Stimulated activated CD4-positive, alpha-beta T cell treated with anti-CD3 and anti-CD28 coated beads, TNF-alpha, amount 100 ng/mL, for 1 hour (primary cell): Measurements from ENCODE around the gene SORCS1.

Source experiments
- DNase-seq, 3 donors: peaks; one replicate each; pipeline ENCODE4 v3.0.0-alpha.2; 2020; ENCODE audit warnings: low read depth in 3 of 3, low spot score in 1 of 3

SORCS1 gene

DNA sequence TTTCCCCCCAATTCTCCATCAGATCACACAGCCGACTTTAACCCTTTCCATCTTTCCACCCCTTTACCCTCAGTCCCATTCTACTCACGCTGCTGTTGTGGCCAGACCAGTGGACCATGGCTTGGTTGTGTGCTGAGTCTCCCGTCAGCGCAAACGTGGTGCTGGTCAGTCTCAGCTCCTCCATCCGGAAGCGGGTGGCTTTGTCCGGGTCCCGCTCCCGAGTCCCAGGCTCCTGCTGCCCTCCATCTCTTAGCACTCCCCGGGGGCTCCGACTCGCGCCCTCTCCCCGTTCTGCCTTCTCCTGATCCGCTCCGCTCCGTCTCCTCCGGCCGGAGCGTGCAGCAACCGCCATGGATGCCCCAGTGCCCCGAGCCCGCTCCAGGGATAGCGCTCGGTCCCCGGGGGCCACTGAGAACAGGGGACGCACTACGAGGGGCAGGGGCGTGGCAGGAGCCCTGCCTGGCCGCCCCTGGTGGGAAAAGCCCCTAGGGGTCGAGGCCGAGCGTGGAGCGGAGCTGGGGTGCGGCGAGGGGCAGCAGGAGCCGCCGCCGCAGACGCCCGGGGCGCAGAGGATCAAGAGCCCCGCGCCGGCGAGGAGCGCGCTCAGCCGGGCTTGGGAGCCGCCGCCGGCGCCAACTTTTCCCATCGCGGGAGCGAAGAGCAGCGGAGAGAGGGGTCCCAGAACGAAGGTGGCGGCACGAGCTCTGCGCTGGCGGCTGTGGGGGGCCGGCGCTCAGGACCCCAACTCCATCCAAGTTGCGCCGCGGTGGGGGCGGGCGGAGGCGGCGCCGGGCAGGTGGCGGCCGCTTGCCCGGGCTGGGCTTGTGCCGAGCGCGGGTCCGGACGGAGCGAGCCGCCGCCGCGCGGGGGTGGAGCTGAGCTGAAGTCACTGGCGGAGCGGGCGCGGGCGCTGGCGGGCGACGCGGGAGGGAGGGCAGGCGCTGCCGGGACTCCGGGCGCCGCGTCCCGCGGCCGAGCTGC, at the start of gene SORCS1:
Gene SORCS1, minus strand, starts transcription at position 826 of the 981 bp plus-strand sequence.
- no peak for DNase-seq

DNA sequence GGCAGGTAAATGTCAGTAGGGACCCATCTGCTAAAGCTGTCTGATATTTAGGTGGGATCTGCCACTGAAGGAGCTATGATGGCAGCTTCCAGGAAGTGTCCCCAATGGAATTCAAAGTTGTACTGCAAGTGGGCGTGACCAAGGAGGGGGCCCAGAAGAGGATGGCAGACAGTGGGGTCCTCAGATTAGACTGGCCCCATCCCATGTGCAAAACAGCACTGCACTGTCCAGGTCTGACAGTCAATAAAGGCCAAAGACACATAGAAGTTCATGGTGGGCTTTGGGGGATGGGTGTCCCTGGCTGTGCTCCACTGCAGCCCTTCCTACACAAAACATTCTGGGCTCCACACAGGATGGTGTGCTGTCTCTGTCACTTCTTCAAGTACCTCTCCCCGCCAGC, 49.8 kb upstream of the SORCS1 start:
- DNase-seq: no peak

DNA sequence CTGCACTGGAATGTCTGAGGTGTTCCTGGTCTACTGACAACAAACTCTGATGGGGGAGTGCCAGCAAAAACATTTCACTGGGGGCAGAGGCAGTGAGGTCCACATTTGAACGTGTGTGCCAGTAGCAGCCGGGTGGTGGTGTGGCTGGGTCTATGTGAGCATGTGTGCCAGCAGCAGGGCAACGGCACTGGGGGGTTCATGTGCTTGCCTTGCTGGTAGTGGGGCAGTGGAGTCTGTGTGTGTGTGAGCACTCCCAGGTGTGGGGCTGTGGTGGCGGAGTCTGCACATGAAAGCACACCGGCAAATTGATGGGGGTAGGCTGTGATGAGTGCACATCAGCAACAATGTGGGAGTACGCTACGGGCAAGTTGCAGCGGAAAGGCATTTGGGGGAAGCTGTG, 49.4 kb upstream of the SORCS1 start:
- no peak for DNase-seq

DNA sequence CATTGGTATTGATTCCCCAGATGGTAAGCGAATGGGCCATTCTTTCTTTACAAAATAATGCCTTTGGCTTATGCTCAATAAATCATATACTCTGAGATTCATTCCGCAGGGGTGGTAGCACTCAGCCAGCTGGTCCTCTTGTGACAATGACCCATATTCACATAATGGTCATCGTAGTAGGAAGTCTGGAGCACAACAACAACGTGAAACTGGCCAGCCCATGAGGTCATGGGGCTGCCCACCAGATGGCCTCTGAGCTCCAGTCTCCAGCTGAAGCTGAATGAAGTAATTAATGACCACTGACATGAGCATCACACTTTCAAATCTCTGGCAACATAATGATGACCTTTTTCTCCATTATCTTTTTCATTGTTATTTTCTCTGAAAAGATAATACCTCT, 42.3 kb upstream of the SORCS1 start:
- no peak for DNase-seq

DNA sequence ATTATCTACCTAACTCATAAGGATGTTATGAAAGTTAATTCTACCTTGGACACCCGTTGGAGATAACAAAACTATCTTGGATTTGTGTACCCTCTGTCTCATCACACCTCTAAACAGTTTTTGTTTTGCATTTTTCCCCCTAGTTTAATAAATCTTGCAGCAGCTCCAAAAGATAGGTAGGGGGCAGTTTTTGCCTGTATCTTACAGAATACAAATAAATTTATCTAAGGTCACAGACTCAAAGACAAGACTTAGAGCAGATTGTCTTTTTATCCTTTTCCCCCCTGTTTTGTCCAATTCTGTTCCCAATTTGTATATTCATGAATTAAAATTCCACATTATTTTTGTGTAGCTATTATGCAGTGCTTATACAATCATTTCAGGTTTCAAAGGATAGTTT, 5.0 kb upstream of the SORCS1 start:
- DNase-seq: no peak

DNA sequence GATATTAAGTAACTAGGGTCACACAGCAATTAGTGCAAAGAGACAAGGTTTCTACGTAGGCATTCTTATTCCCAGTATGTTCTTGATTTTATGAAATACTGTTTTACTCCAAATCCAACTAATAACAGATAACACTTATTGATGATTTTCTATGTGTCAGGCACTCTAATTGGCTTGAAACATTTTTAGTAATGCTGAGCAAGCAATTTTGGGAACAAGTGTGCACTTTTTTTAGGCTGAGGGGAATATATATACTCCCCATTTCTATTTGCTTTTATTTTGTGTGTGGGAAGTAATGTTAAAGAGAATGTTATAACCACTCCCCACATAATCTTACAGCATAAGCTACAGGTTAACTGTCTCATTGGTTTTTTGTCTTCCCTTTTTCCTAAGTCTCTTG, 4.2 kb upstream of the SORCS1 start:
- no peak for DNase-seq

DNA sequence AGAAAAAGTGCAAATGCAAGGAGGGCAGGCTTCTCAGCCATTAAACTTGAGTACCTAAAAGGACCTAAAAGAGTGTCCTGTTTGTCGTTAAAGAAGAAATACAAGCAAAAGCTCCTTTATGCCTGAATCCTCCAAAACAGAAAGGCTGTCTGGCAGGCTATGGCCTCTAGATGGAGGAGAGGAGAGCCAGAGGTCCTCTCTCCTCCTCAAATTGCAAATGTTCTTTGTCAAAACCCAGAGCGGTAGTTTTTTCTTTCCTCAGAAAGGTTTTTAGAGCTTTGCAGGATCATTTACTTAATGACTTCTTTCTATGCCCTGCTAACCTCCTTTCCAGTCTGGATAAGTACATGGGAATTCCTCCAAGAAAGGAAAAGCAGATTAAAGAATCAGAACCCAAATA, 1.9 kb upstream of the SORCS1 start:
- no peak for DNase-seq

DNA sequence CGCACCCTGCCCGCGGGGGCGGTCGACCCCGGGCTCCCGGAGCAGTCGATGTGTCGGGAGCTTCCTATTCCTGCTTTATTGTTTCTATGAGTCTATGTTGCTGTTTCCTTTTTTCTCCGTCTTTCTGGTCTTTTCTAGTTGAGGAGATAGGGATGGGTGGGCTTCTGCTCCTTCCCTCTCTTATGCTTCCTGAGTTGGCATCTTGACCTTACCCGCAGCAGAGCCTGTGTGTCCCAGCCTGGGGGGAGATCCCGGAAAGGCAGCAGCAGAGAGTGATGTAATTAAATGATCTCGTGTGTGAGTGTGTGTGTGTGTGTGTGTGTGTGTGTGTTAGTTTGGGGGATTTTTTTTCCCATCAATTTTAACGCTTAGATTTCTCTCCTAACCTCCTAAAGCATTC, 486 bp upstream of the SORCS1 start:
- DNase-seq: no peak

DNA sequence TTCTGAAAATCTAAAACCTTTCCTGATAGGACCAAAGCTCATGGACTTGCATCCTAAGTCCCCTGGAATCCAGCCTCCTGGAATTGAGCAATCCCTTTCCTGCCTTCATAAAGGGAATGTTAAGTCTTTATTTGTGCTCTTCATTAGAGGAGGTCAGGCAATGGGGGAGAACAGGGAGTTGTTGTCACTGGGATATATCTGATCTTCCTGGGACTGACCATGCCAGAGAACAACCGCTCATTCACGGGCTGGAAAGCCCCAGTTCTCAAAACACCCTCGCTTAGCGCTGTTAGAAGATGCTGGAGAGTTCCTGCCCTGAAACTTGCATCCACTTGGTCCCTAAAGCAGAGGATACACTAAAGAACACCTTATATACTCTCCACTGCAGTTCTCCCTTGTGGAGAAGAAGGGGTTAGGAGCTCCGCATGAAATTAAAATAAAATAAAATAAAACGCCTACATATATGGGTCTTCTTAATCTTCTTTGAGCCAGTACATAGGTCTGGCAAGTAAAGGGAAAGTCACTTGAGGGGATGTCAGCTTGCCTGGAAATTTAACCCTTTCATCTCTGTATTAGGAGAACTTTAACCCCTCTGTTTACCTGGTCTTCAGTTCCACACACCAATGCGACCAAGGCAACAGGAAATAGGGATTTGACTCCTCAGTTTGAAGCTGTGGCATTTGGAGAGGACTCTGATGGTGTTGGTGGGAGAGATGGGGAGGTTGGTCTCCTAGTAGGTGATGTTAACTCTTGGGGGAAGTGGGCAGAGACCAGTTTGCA, 1.2 kb downstream of the SORCS1 start:
- DNase-seq: no peak

DNA sequence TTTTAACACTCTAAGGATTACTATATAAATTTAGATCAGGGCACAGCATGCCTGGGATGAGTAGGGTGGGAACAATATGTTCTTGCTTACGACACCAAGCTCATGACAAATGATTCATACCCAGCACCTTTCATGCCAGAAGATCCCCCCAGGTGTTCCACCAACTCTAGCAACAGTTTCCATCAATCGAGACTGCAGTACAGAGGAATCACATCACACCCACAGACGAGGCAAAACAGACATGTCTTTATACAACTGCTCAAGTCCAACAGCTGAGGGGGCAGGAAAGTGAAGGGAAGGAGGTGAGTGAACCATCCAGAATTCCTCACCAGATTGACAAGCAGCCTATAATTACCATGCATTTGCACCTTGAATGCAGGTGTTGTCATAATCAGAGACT, 3.6 kb downstream of the SORCS1 start:
- DNase-seq: no peak

DNA sequence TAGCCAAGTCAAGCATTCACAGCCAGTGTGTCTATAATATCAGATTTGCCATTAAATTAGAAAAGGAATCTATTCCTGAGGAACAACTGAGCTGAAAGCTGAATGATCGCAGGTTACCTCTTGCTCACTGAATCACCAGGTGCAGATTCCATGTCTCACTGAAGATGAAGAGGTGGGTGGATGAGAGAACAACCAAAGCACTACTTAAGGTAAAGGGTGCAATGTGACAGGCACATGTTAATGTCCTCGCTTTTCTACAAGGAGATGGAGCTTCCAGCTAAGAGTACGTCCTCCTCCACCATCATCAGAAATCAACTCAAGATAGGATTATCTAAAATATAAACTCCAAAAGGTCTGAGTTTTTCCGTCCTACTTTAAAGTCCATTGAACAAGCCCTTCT, 4.6 kb downstream of the SORCS1 start:
- no peak for DNase-seq

DNA sequence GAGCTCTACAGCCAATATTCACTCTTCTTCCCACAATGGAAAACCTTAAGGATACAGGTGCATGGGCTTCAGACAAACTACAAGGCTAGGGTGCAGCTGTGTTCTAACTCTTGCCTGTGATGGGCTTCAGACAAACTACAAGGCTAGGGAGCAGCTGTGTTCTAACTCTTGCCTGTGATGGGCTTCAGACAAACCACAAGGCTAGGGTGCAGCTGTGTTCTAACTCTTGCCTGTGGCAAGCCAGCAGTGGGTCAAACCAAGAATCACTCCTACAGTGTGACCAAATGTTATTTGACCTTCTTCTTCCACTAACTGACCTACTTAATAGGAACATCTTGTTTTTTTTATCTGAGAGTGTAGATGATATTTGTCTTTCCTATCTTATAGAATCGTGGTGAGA, 7.4 kb downstream of the SORCS1 start:
- DNase-seq: no peak

DNA sequence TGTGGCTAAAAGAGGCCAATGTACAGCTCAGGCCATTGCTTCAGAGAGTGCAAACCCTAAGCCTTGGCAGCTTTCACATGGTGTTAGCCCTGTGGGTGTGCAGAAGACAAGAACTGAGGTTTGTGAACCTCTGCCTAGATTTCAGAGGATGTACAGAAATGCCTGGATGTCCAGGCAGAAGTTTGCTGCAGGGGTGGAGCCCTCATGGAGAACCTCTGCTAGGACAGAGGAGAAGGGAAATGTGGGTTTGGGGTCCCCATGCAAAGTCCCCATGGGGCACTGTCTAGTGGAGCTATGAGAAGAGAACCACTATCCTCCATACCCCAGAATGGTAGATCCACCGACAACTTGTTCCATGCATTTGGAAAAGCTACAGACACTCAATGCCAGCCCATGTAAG, 12.4 kb downstream of the SORCS1 start:
- DNase-seq: no peak

DNA sequence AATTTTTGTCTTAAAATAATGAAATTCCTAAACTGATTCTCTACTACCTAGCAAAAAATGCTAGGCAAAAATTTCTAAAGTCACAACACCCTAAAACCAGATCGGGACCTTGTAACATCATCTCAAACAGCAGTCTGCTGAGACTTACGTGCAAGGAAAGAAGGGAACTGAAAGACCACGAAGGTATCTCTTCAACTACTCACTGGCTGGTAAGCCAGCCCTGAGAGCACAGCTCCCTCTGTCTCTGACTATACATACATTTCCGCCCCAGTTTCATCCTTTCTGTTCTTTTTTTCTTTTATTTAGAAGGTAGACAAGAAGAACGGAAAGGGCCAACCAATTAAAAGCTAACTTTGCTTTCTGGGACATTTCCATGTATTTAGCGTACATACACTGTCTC, 15.6 kb downstream of the SORCS1 start:
- DNase-seq: no peak

DNA sequence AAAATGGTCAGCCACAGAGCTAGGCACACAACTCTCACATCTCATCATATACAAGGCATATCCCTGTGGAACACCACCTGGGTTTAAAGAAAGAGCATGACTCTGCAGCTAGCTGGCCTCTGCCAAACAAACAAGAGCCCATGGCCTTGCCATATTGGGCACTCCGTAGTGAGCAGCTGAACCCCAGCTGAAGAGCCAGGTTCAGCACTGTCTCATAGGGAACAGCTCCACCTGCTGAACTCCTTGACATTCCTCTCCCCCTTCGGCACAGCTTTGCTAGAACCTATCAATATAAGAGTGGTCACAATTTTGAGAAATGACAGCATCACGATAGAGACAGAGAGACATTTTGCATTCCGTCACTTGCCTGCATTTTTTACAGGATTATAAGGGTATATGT, 20.0 kb downstream of the SORCS1 start:
- no peak for DNase-seq

DNA sequence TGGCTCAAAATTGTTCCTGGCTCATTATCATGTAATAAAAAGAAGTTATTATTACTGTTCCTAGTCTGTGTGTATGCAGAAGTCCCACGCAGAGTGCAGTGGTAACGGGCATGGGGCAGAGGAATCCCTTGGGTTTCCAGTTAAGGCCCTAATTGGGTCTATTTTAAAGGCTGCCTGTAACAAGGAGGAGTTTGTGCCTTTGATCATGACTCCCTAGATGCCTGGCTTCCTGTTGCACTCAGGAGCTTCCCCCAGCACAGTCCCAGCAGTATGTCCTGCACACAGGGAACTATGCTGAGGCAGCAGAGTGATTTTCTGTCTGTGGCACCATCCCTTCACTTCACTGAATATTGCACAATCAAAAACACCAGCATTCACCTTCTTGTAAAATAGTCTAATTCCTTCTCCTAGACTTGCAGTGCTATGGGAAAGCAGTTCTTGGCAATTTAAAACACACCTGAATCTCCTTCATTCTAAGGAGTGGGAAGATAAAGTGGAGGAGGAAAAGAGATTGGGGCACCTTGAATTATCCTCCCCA, 22.9 kb downstream of the SORCS1 start:
- DNase-seq: no peak

DNA sequence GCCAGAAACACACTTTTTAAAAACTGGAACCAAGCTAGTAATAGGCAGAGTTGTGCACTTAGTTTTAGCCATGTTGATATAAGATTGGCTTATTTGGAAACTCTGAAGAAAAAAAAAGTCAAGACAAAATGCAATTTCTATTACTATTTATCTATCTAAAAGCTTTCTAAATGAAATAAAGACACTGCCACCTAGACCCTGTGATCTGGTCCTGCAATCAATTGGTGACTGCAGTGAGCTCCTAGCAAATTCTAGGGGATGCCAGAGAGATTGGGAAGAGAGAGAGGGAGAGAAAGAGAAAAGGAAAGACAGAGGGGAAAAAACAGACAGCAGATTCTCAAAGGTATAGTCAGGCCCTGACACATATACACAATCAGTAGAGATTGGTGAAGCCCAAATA, 25.3 kb downstream of the SORCS1 start:
- DNase-seq: no peak

DNA sequence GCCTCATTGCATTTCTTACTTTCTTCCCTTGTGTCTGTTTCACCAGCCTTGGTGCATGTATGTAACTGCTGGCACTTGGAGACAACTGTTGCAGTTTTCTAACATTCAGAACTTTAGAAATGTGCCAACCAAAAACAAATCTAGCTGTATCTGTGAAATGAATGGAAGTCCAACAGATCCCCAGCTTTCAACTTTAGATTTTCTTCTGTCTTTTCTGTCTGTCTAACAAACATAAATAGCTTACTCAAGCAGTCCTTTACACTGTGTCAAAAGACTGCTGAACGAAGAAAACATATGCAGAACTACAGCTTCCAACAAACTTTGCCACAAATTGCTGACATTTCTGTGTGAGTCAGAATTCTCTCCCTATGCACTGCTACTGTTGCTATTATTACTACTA, 30.9 kb downstream of the SORCS1 start:
- DNase-seq: no peak

DNA sequence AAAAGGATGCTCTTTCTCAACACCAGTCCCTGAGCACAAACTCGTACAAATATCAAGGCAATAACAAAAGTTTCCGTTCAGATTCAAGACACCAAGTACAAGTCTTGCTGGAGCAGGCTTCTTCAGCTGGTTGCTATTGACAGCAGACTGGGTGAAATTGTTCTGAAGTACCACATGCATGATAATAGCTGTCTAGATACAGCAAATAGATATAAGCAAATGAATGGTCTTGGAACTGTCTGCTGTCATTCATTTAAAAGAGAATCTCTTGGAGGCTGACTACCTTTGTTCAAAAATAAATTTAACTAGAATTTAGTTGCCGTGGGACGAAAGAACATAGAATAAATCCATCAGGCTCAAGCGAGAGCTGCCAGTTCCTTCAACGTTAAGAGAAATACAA, 35.5 kb downstream of the SORCS1 start:
- DNase-seq: no peak

DNA sequence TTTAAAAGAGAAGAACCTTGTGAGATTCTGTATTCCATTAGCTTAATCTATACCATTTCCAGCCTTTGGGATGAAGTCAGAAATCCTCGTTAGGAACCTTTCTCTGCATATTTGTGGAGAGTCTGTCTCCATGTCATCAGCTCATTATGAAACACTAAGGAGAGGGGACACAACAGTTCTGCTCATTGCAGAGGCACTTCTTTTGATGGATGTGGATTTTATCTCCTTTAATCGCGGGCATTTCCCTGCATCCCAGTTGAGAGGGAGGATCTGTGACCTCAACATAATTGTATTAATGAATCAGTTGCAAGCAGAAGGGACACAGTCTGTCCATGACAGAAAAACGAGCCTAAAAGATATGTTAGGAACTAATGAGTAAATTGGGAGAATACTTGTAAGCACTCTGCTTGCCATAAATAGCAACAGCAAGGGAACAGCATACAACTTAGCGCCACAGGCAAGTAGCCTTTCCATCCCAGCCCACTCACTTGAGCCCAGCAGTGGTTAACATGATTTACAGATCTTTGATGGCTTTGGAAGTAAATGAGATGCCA, 37.9 kb downstream of the SORCS1 start:
- DNase-seq: no peak

DNA sequence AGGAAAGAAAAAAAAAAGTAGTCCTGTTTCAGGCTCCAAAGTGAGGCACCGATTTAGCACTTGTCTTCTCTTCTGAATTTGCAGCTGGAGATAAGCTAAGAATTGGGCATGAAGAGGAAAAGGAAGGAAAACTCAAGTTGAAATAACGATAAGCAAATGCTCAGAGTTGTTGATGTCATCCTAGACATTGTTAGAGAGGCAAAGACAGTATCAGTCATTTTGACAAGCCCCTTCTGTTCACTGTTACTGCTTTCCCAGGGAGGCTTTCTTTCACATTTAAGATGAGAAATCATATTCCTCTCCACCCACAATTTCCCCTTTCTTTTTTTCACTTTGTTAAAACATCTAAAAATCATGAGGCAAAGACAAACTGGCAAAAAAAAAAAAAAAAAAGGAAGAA, 41.8 kb downstream of the SORCS1 start:
- no peak for DNase-seq

DNA sequence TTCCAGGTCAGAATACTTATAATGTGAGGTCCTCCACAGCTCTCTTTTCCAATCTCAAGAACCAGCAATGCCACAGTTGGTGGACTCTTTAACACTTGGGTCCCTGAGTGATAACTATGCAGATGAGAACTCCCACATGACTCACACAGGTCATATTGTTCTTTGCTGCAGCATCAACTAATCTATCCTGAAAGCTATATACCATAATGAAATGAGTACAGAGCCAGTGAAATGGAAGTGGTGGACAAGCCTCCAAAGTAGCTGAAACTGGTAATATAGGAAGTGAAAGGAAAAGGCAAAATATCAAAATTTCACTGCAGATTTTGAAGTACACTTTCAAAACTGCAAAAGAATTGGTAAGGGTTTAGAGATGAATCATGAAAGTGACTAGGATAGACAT, 45.6 kb downstream of the SORCS1 start:
- DNase-seq: no peak
